GM12878 (cell line): ENCODE data around the gene SLC11A2. TPM values are rescaled to one million over a fixed set of nuclear protein-coding genes. Genes with fewer than 3 reads are reported as not detected.

Experiments used
- ATAC-seq: fragments of 200-7000 bp; cut with Tn5 transposase; 3 replicates; pipeline ENCODE4 v1.9.1; 2020; ENCODE audit warnings: mild to moderate bottlenecking, moderate library complexity
- BruUV-seq: library from RNA; stranded (reverse); fragments of 400-500 nt; replicated peaks from 2 replicates; lab custom pipeline; 2021; lab: Mats Ljungman, UMichigan
- CTCF ChIA-PET: fragments of 300-600 bp; sonication (Branson Sonifier 250); formaldehyde crosslinking; extraction: SDS; loops from one replicate; lab custom pipeline; 2021; ENCODE audit warnings: inconsistent platforms; lab: Yijun Ruan, JAX
- POLR2A ChIA-PET: fragments of 350-600 bp; formaldehyde crosslinking; extraction: SDS; loops from one replicate; lab custom pipeline; 2021; ENCODE audit warnings: inconsistent platforms; lab: Charles Lee
- RAD21 ChIA-PET: fragments of 300-600 bp; sonication (Branson Sonifier 250); formaldehyde crosslinking; loops from one replicate; lab custom pipeline; 2023; ENCODE audit warnings: antibody characterized with exemption; ENCODE audit not compliant: unreplicated experiment; lab: Charles Lee
- SMC1A ChIA-PET: fragments of 300-600 bp; sonication (Branson Sonifier 250); formaldehyde crosslinking; loops from one replicate; lab custom pipeline; 2023; ENCODE audit not compliant: unreplicated experiment, uncharacterized antibody; lab: Charles Lee
- DNase-seq: peaks from one replicate; pipeline ENCODE4 v3.0.0-alpha.2; 2011; ENCODE audit warnings: low read depth, low spot score
- FAIRE-seq: peaks from 3 replicates; lab custom pipeline; 2011; peaks lifted over from hg19 to GRCh38; lab: Jason Lieb, UNC
- H2AFZ ChIP-seq: 2 replicates; pipeline ENCODE4 v1.6.0; 2011; ENCODE audit warnings: low read depth, low read length, control low read depth; ENCODE audit not compliant: control insufficient read depth
- H3K27ac ChIP-seq: 2 replicates; pipeline ENCODE4 v1.5.1; 2011; ENCODE audit warnings: control low read depth; ENCODE audit not compliant: control insufficient read depth, insufficient read depth
- H3K27me3 ChIP-seq, 2 experiments: replicated peaks in 1 of 2; 2 replicates each; pipeline versions ENCODE4 v1.6.0 to v1.6.1; 2011; ENCODE audit warnings: low read length in 1 of 2; ENCODE audit not compliant: control insufficient read depth in 2 of 2, insufficient read depth in 2 of 2
- H3K36me3 ChIP-seq, 2 experiments: 2 replicates each; pipeline ENCODE4 v1.5.1; 2011; ENCODE audit warnings: low read length in 1 of 2; ENCODE audit not compliant: control insufficient read depth in 2 of 2, insufficient read depth in 2 of 2
- H3K4me1 ChIP-seq: 2 replicates; pipeline ENCODE4 v1.6.1; 2011; ENCODE audit warnings: mild to moderate bottlenecking, low read length, moderate library complexity, mixed read lengths; ENCODE audit not compliant: control insufficient read depth, insufficient read depth
- H3K4me2 ChIP-seq: 2 replicates; pipeline ENCODE4 v1.6.0; 2011; ENCODE audit warnings: control low read depth; ENCODE audit not compliant: control insufficient read depth, insufficient read depth
- H3K4me3 ChIP-seq: fragments of 200-600 bp; sonication (generic); 2 replicates; pipeline ENCODE4 v1.5.1; 2016
- H3K79me2 ChIP-seq: 2 replicates; pipeline ENCODE4 v1.6.0; 2011; ENCODE audit warnings: low read length; ENCODE audit not compliant: control insufficient read depth, insufficient read depth
- H3K9ac ChIP-seq: 2 replicates; pipeline ENCODE4 v1.8.0; 2011; ENCODE audit warnings: low read length, control low read depth, mixed read lengths; ENCODE audit not compliant: control insufficient read depth, insufficient read depth
- H3K9me3 ChIP-seq: replicated peaks from 3 replicates; pipeline ENCODE4 v1.5.1; 2011; ENCODE audit warnings: mild to moderate bottlenecking, low read length; ENCODE audit not compliant: control insufficient read depth, insufficient read depth
- H4K20me1 ChIP-seq: 2 replicates; pipeline ENCODE4 v1.6.0; 2011; ENCODE audit not compliant: control insufficient read depth, insufficient read depth
- BACH1 ChIP-seq: fragments of 450-650 bp; IDR thresholded peaks from 2 replicates; pipeline ENCODE4 v1.6.1; 2017; ENCODE audit warnings: mild to moderate bottlenecking, borderline replicate concordance
- BCL3 ChIP-seq: IDR thresholded peaks from 2 replicates; pipeline ENCODE4 v1.6.1; 2011; ENCODE audit warnings: borderline replicate concordance, low read depth, mild to moderate bottlenecking, moderate library complexity, low read length; ENCODE audit not compliant: insufficient read depth, poor library complexity, severe bottlenecking
- CTCF ChIP-seq, 3 experiments: IDR thresholded peaks in 2 of 3; conservative IDR thresholded peaks in 1 of 3; 2 replicates each; pipeline ENCODE4 v1.5.1; 2011; ENCODE audit warnings: low read depth in 3 of 3, low read length in 3 of 3, mild to moderate bottlenecking in 3 of 3, control low read depth in 2 of 3, moderate library complexity in 2 of 3, inconsistent platforms in 1 of 3, mixed read lengths in 1 of 3; ENCODE audit not compliant: control insufficient read depth in 2 of 3, insufficient read depth in 1 of 3; ENCODE audit errors: extremely low read depth in 1 of 3
- E2F4 ChIP-seq: IDR thresholded peaks from 2 replicates; pipeline ENCODE4 v1.6.1; 2012; ENCODE audit warnings: low read depth, low read length, improper control_type of control experiment
- EGR1 ChIP-seq, 2 experiments: IDR thresholded peaks; 1 replicate in 1 of 2; 2 replicates in 1 of 2; pipeline ENCODE4 v1.6.1; 2011 to 2012; ENCODE audit warnings: low read depth in 2 of 2, low read length in 2 of 2, borderline replicate concordance in 1 of 2, mild to moderate bottlenecking in 1 of 2, moderate library complexity in 1 of 2
- ETV6 ChIP-seq, 2 experiments: fragments of 450-650 bp in 1 of 2; IDR thresholded peaks in 1 of 2; conservative IDR thresholded peaks in 1 of 2; 2 replicates each; pipeline ENCODE4 v1.6.1; 2014; ENCODE audit warnings: antibody characterized with exemption in 1 of 2, borderline replicate concordance in 1 of 2, low read depth in 1 of 2, mild to moderate bottlenecking in 1 of 2, moderate library complexity in 1 of 2
- NBN ChIP-seq: fragments of 450-650 bp; IDR thresholded peaks from 2 replicates; pipeline ENCODE4 v1.6.1; 2016
- NR2F1 ChIP-seq: fragments of 450-650 bp; conservative IDR thresholded peaks from 2 replicates; pipeline ENCODE4 v1.6.1; 2017; ENCODE audit warnings: mild to moderate bottlenecking
- SMAD1 ChIP-seq: fragments of 450-650 bp; IDR thresholded peaks from 2 replicates; pipeline ENCODE4 v1.6.1; 2018; ENCODE audit warnings: mild to moderate bottlenecking, low read depth; ENCODE audit not compliant: partially characterized antibody
- SPI1 ChIP-seq: IDR thresholded peaks from 2 replicates; pipeline ENCODE4 v1.6.1; 2011; ENCODE audit warnings: low read depth, mild to moderate bottlenecking, low read length, moderate library complexity, borderline replicate concordance; ENCODE audit not compliant: insufficient read depth
- WRNIP1 ChIP-seq: IDR thresholded peaks from 2 replicates; pipeline ENCODE4 v1.6.1; 2011; ENCODE audit warnings: low read depth, low read length, improper control_type of control experiment, borderline replicate concordance
- YY1 ChIP-seq: IDR thresholded peaks from 2 replicates; pipeline ENCODE4 v1.6.1; 2011; ENCODE audit warnings: low read depth, mild to moderate bottlenecking, low read length
- ZNF24 ChIP-seq: fragments of 450-650 bp; IDR thresholded peaks from 2 replicates; pipeline ENCODE4 v1.6.1; 2017; ENCODE audit warnings: antibody characterized with exemption, mild to moderate bottlenecking
- ZNF384 ChIP-seq: IDR thresholded peaks from 2 replicates; pipeline ENCODE4 v1.6.1; 2012; ENCODE audit warnings: low read depth, mild to moderate bottlenecking, low read length, improper control_type of control experiment, borderline replicate concordance
- ZNF687 ChIP-seq: fragments of 450-650 bp; IDR thresholded peaks from 2 replicates; pipeline ENCODE4 v1.6.1; 2017; ENCODE audit warnings: mild to moderate bottlenecking, moderate library complexity
- WGBS: methylation state at CpG from one replicate; pipeline ENCODE4 v1.1.6; 2016; ENCODE audit warnings: low lambda C conversion rate; ENCODE audit not compliant: insufficient replicate concordance, insufficient coverage; ENCODE audit errors: missing lambda C conversion rate; 5-methylcytosine and 5-hydroxymethylcytosine counted together
- in situ Hi-C: fragments of 300-500 bp; cut with MboI; formaldehyde crosslinking; loops from 9 replicates; pipeline ENCODE4 v1.14.3; 2018; ENCODE audit warnings: mixed read lengths
- intact Hi-C: fragments of 100-400 bp; cut with micrococcal nuclease; formaldehyde crosslinking; loops from one replicate; pipeline ENCODE4 v1.14.2; 2022; ENCODE audit not compliant: unreplicated experiment
- polyA plus RNA-seq, 11 experiments: library from polyadenylated mRNA; depleted of rRNA in 4 of 11; unstranded in 6 of 11; stranded (reverse) in 5 of 11; fragments of >200 nt; fragmentation: Nextera tagmentation in 4 of 11; fragmentation: Illumina TruSeq in 1 of 11; extraction: Ambion mirVana in 4 of 11; extraction: Trizol in 1 of 11; gene quantifications; 1 replicate in 1 of 11; 2 replicates in 10 of 11; pipeline versions ENCODE4 v1.2.1 to v1.2.3, GENCODE V29; 2011 to 2016; ENCODE audit warnings: inconsistent platforms in 2 of 11, missing spikeins in 2 of 11, low read depth in 1 of 11
- total RNA-seq, 4 experiments: library from RNA; depleted of rRNA in 3 of 4; stranded (reverse); fragments of >200 nt in 3 of 4; fragmentation: Illumina TruSeq in 1 of 4; extraction: Trizol in 1 of 4; gene quantifications; 2 replicates each; pipeline versions ENCODE4 v1.2.1 to v1.2.3, GENCODE V29; 2013 to 2021

SLC11A2 gene
- total and polyA plus RNA-seq, 10 of the 15 experiments (the other 5 are each of a cell fraction or from before 2014, with no cell fraction given), result 6.2 to 29.4 (median 15.6) TPM

GRCh38 chr12:50949801-50950302 lies 76.3 kb downstream of the SLC11A2 start:
- ChIA-PET POLR2A (interaction anchor here (0.7 to 1.0 kb wide), 2 partner anchors 19 to 650 kb away, joined by 3 to 4 read pairs; no protein-coding TSS in a partner anchor), CTCF (interaction anchor here (0.6 to 1.0 kb wide), 3 partner anchors 13 to 25 kb away, joined by 3 read pairs; a partner anchor contains a TSS), SMC1A (no interaction called here), RAD21 (no interaction called here)
- Histone ChIP-seq H4K20me1 (no peaks in the 10 kb centered on the region), H2AFZ (no peak overlapping the region), H3K27me3 (no peaks in the 10 kb centered on the region), H3K27ac (no peak overlapping the region), H3K9me3 (no peaks in the 10 kb centered on the region; the same call in 2 of the 3 replicates), H3K4me2 (no peak overlapping the region), H3K4me1 (no peaks in the 10 kb centered on the region), H3K9ac (no peak overlapping the region), H3K4me3 (no peak overlapping the region), H3K79me2 (no peaks in the 10 kb centered on the region), H3K36me3 (no peaks in the 10 kb centered on the region)
- DNase-seq (no peak), FAIRE-seq (no peak), ATAC-seq (no peak)
- intact Hi-C loops (no loop called here), in situ Hi-C loops (no loop called here)
- BruUV-seq, result no TSS peak
- WGBS, result 77% methylated on average over 4 of the region's 4 CpGs
- TF ChIP-seq ZNF24 (no peak), WRNIP1 (no peak), E2F4 (no peak), SMAD1 (no peak), SPI1 (no peak), NBN (no peak), BCL3 (no peak), YY1 (no peak), ETV6 (conservative IDR thresholded peaks at IDR 0.05 in 1 of 2, IDR thresholded peaks at IDR 0.05 in 1 of 2; ENCODE audit: borderline replicate concordance in 1 of 2, low read depth in 1 of 2) (no peak), ZNF384 (no peak), ZNF687 (no peak), NR2F1 (no peak), BACH1 (no peak), EGR1 (IDR thresholded peaks at IDR 0.05; ENCODE audit: borderline replicate concordance in 1 of 2, low read depth in 2 of 2, low read length in 2 of 2) (no peak), CTCF (IDR thresholded peaks at IDR 0.05 in 2 of 3, conservative IDR thresholded peaks at IDR 0.05 in 1 of 3; ENCODE audit: control insufficient read depth in 2 of 3, extremely low read depth in 1 of 3, insufficient read depth in 1 of 3, low read depth in 3 of 3, low read length in 3 of 3) (no peak)
